MCF 10A (cell line): ENCODE measurements around the gene SPCS2. TPM values are rescaled to one million over a fixed set of nuclear protein-coding genes. Genes with fewer than 3 reads are reported as not detected.

Source experiments
- BruUV-seq: library from RNA; stranded (reverse); fragments of 400-500 nt; replicated peaks from 2 replicates; lab custom pipeline; 2021; lab: Mats Ljungman, UMichigan
- CTCF ChIA-PET: fragments of 300-600 bp; sonication (Branson Sonifier 250); formaldehyde crosslinking; extraction: SDS; loops from one replicate; lab custom pipeline; 2021; ENCODE audit warnings: antibody characterized with exemption, inconsistent platforms; lab: Yijun Ruan, JAX
- POLR2A ChIA-PET: fragments of 300-600, 350-650 bp; sonication (Branson Sonifier 250); formaldehyde crosslinking; extraction: SDS; loops from one replicate; lab custom pipeline; 2020; ENCODE audit warnings: antibody characterized with exemption, inconsistent platforms; lab: Yijun Ruan, JAX
- DNase-seq: peaks from one replicate; pipeline ENCODE4 v3.0.0-alpha.2; 2018; ENCODE audit not compliant: unreplicated experiment
- H3K27ac Mint-ChIP-seq: one replicate; pipeline ENCODE4 v1.8.0; 2022; ENCODE audit warnings: mild to moderate bottlenecking, low read depth, mixed read lengths; ENCODE audit not compliant: unreplicated experiment
- H3K27me3 Mint-ChIP-seq: one replicate; pipeline ENCODE4 v1.8.0; 2022; ENCODE audit warnings: mixed read lengths; ENCODE audit not compliant: insufficient read depth, unreplicated experiment
- H3K36me3 Mint-ChIP-seq: one replicate; pipeline ENCODE4 v1.8.0; 2022; ENCODE audit warnings: mild to moderate bottlenecking, moderate library complexity, mixed read lengths; ENCODE audit not compliant: insufficient read depth, unreplicated experiment
- H3K4me1 Mint-ChIP-seq: one replicate; pipeline ENCODE4 v1.8.0; 2022; ENCODE audit warnings: mixed read lengths; ENCODE audit not compliant: insufficient read depth, unreplicated experiment
- H3K4me3 Mint-ChIP-seq: one replicate; pipeline ENCODE4 v1.8.0; 2022; ENCODE audit warnings: mild to moderate bottlenecking, moderate library complexity, mixed read lengths; ENCODE audit not compliant: unreplicated experiment
- H3K9me3 Mint-ChIP-seq: one replicate; pipeline ENCODE4 v1.8.0; 2022; ENCODE audit warnings: mixed read lengths; ENCODE audit not compliant: unreplicated experiment
- CTCF ChIP-seq: fragments of 200-600 bp; IDR thresholded peaks from one replicate; pipeline ENCODE4 v1.8.0; 2022; ENCODE audit warnings: antibody characterized with exemption, mild to moderate bottlenecking; ENCODE audit not compliant: unreplicated experiment
- intact Hi-C: fragments of 100-400 bp; cut with micrococcal nuclease; formaldehyde crosslinking; loops from 2 replicates; pipeline ENCODE4 v1.14.1; 2022
- total RNA-seq: library from RNA; stranded (reverse); gene quantifications from 2 replicates; pipeline ENCODE4 v1.2.3, GENCODE V29; 2022

Gene SPCS2
- total RNA-seq, 1 experiment from 2014 or later: 198 TPM

GRCh38 chr11:74909385-74909784 lies 39.7 kb upstream of the SPCS2 start:
- Mint-ChIP-seq H3K4me3 (no peak overlapping the region), H3K27me3 (no peaks in the 10 kb centered on the region), H3K36me3 (peaks cover 51% of the 10 kb centered on the region), H3K27ac (no peak overlapping the region), H3K9me3 (no peaks in the 10 kb centered on the region), H3K4me1 (no peaks in the 10 kb centered on the region)
- no peak for DNase-seq
- TF ChIP-seq CTCF: no peak
- intact Hi-C loops: no loop called here
- CTCF ChIA-PET: interaction anchor here (0.6 to 2.4 kb wide), 2 partner anchors 21 to 1696 kb away, joined by 3 to 12 read pairs; no protein-coding TSS in a partner anchor
- BruUV-seq: no TSS peak
- POLR2A ChIA-PET: interaction anchor here (0.5 kb wide), 1 partner anchor 64 kb away, joined by 3 read pairs; no protein-coding TSS in a partner anchor

- H3K27me3 Mint-ChIP-seq: no peaks in the 10 kb centered on the region
- no peak overlapping the region for H3K27ac Mint-ChIP-seq
- POLR2A ChIA-PET: interaction anchor here (0.5 kb wide), 1 partner anchor 64 kb away, joined by 3 read pairs; no protein-coding TSS in a partner anchor
- BruUV-seq: no TSS peak
- CTCF ChIA-PET: interaction anchor here (0.6 to 2.4 kb wide), 3 partner anchors 20 to 1696 kb away, joined by 3 to 12 read pairs (median 3); no protein-coding TSS in a partner anchor
- no peaks in the 10 kb centered on the region for H3K9me3 Mint-ChIP-seq
- intact Hi-C loops: no loop called here
- no peak overlapping the region for H3K4me3 Mint-ChIP-seq
- H3K4me1 Mint-ChIP-seq: no peaks in the 10 kb centered on the region
- TF ChIP-seq CTCF: no peak
- H3K36me3 Mint-ChIP-seq: peaks cover 54% of the 10 kb centered on the region
- DNase-seq: no peak
Measured at GRCh38 chr11:74909812-74910211, 39.3 kb upstream of the SPCS2 start.

GRCh38 chr11:74923125-74923524 lies 25.9 kb upstream of the SPCS2 start:
- Mint-ChIP-seq H3K9me3 (no peaks in the 10 kb centered on the region), H3K27me3 (no peaks in the 10 kb centered on the region), H3K27ac (no peak overlapping the region), H3K36me3 (peaks cover 33% of the 10 kb centered on the region), H3K4me1 (no peaks in the 10 kb centered on the region), H3K4me3 (no peak overlapping the region)
- no peak for DNase-seq
- no peak for TF ChIP-seq CTCF
- no TSS peak for BruUV-seq
- ChIA-PET POLR2A (interaction anchor here (0.9 to 1.1 kb wide), 3 partner anchors 17 to 40 kb away, joined by 3 to 5 read pairs (median 4); partner anchors contain the start of genes SPCS2 and XRRA1), CTCF (interaction anchor here (1.0 to 2.6 kb wide), 3 partner anchors 109 to 326 kb away, joined by 3 to 6 read pairs (median 3); no protein-coding TSS in a partner anchor)
- intact Hi-C loops: no loop called here

- Mint-ChIP-seq H3K36me3 (peaks cover 18% of the 10 kb centered on the region), H3K27me3 (no peaks in the 10 kb centered on the region), H3K27ac (no peak overlapping the region), H3K4me3 (no peak overlapping the region), H3K4me1 (no peaks in the 10 kb centered on the region), H3K9me3 (no peaks in the 10 kb centered on the region)
- BruUV-seq: no TSS peak
- intact Hi-C loops: loop anchor here (5.0 kb wide), 1 partner anchor 217 kb away; no protein-coding TSS in a partner anchor
- DNase-seq: peak; percentile 14
- TF ChIP-seq CTCF: no peak
- ChIA-PET POLR2A (interaction anchor here (0.6 to 1.5 kb wide), 5 partner anchors 8 to 314 kb away, joined by 3 to 6 read pairs (median 3); no protein-coding TSS in a partner anchor), CTCF (interaction anchor here (1.2 to 3.0 kb wide), 7 partner anchors 16 to 325 kb away, joined by 3 to 15 read pairs (median 6); no protein-coding TSS in a partner anchor)
Measured at GRCh38 chr11:74925281-74925680, 23.8 kb upstream of the SPCS2 start.
